Measurements from ENCODE around the gene AARSD1. TPM values are rescaled to one million over a fixed set of nuclear protein-coding genes. Genes with fewer than 3 reads are reported as not detected.
"Not testable (repeated sequence)": the region's sequence is repeated elsewhere in the genome, so short reads cannot be mapped to it uniquely, and the experiment has no call there.

AARSD1 gene
- total and polyA plus RNA-seq, 7 donors = 29.7 to 68.1 (median 54.6) TPM

DNA sequence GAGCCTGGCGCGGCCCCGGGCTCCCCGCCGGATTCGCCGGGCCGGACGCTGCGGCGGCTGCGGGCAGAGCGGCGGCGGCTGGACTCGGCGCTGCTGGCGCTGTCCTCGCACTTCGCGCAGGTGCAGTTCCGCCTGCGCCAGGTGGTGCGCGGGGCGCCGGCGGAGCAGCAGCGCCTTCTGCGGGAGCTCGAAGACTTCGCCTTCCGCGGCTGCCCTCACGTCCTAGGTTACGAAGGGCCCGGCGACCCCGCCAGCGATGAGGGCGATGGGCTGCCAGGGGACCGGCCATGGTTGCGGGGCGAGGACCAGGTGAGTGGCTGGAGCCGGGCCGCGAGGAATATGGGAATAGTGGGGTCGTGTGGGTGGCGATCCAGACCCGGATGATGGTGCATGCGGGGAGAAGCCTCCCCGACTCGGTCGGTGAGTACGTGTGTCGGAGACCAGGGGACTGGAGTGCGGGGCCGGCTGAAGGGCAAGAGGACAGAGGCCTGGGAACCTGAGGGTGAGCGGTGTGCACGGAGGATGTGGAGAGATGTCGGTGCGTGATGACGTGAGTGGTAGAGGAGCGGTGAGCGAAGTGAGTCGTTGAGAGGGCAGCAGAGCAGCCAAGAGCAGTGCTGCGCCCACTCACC is 16.6 kb upstream of the AARSD1 start:
- peak overlapping the region; percentile 96 for H3K27ac ChIP-seq
- peaks cover 25% of the 10 kb centered on the region for H3K4me1 ChIP-seq
- TF ChIP-seq, protein P1, sequence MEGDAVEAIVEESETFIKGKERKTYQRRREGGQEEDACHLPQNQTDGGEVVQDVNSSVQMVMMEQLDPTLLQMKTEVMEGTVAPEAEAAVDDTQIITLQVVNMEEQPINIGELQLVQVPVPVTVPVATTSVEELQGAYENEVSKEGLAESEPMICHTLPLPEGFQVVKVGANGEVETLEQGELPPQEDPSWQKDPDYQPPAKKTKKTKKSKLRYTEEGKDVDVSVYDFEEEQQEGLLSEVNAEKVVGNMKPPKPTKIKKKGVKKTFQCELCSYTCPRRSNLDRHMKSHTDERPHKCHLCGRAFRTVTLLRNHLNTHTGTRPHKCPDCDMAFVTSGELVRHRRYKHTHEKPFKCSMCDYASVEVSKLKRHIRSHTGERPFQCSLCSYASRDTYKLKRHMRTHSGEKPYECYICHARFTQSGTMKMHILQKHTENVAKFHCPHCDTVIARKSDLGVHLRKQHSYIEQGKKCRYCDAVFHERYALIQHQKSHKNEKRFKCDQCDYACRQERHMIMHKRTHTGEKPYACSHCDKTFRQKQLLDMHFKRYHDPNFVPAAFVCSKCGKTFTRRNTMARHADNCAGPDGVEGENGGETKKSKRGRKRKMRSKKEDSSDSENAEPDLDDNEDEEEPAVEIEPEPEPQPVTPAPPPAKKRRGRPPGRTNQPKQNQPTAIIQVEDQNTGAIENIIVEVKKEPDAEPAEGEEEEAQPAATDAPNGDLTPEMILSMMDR (IDR thresholded peaks at IDR 0.05) = peak; percentile 18
- H3K9me3 ChIP-seq = no peaks in the 10 kb centered on the region
- no peaks in the 10 kb centered on the region for H3K27me3 ChIP-seq (ENCODE audit: insufficient read depth in 3 of 3, low read length in 2 of 3)
- peak; percentile 39 to 69 for DNase-seq
- peak; percentile 48 to 72 (median 62) for ATAC-seq
- 0 to 1% (median 0%) methylated on average over 61 to 67 of the region's 67 CpGs for WGBS, 3 donors
- intact Hi-C loops (cut with DNase I) = loop anchor here in 1 of 2 donors (1.0 kb wide), 1 partner anchor 17 kb away; the partner anchor contains the start of gene RPL27
- H3K36me3 ChIP-seq (ENCODE audit: insufficient read depth in 1 of 2, low read depth in 1 of 2) = peaks cover 0 to 25% of the 10 kb centered on the region in 2 donors
- peak overlapping the region; percentile 93 for H3K4me3 ChIP-seq

DNA sequence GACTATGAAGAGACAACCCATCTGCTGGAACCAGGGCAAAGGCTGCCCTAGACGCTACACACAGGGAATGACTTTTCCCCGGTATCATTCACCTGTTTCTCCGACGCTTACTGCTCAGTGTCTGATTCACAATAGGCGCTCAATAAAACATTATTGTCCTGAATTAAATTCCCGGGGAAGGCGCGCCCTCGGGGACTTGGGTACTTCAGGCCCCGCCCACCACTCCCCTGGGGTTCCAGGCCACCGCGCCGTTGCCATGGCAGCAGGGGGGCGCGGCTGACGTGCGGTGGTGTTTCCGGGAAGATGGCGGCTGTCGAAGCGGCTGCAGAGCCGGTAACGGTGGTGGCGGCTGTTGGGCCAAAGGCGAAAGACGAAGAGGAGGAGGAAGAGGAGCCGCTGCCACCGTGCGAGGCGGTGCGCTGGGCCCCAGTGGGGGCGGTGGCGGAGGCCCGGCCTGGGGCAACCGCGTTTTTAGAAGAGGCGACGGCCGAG is 16.1 kb upstream of the AARSD1 start, which contains the start of gene RUNDC1:
RUNDC1 (plus strand) TSS at position 292 of the 492 bp plus-strand sequence; CDS start at position 304, 12 bp downstream.
- Histone ChIP-seq H3K4me1 (peaks cover 28% of the 10 kb centered on the region), H3K4me3 (peak within 1 kb of the TSS; percentile 93), H3K27ac (peak within 1 kb of the TSS; percentile 96), H3K36me3 (ENCODE audit: insufficient read depth in 1 of 2, low read depth in 1 of 2) (peaks cover 0 to 19% of the 10 kb centered on the region in 2 donors), H3K9me3 (no peaks in the 10 kb centered on the region), H3K27me3 (ENCODE audit: insufficient read depth in 3 of 3, low read length in 2 of 3) (no peaks in the 10 kb centered on the region)
- WGBS, 3 donors = 0 to 1% (median 0%) methylated on average over 28 to 39 of the region's 39 CpGs
- TF ChIP-seq, protein P1 (IDR thresholded peaks at IDR 0.05) = no peak
- ATAC-seq (peak; percentile 81 to 88 (median 86)), DNase-seq (peak; percentile 93 to 95)
- intact Hi-C loops (cut with DNase I) = no loop called here

DNA sequence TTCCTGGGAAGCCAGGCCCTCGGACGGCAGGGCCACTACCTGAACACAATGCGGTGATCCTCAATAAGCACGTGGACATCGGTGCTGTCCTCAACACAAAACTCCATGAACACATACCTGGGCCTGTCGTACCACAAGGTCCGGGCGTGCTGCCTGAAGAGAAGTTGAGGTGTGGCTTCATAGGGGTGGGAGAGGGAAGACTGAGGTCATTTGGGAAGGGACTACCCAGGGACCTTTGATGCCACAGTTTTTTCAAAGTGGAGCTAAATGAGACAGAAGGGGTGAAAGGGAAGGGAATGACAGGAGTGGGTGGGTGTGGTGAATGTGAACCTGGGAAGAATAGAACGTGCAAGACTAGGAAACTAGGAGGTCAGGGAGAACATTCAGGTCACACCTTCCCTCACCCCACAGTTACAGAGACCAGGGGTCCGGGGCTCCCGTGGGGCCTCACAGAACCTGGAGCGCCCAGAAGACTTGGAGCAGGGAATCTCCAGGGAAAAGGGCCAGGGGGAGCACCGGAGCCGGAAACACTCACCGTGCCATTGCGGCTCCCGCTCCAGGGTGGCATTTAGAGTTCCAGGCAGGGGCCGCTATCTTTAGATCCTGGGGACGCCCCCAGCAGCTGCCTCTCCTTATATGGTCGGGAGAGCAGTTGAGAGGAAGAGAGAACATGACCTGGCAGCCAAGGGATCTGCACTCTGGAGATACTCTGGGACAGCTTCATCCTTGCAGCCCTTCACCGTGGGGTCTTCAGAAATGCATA is 15.4 kb upstream of the AARSD1 start, which contains the start of gene PTGES3L:
PTGES3L (minus strand) TSS at position 570 of the 763 bp plus-strand sequence; CDS start at position 543, 27 bp downstream.
- peak; percentile 76 to 91 for DNase-seq
- WGBS, 3 donors = 16 to 25% (median 18%) methylated on average over 21 of the region's 21 CpGs
- Histone ChIP-seq H3K4me1 (peaks cover 32% of the 10 kb centered on the region), H3K27me3 (ENCODE audit: insufficient read depth in 3 of 3, low read length in 2 of 3) (no peaks in the 10 kb centered on the region), H3K27ac (peak within 1 kb of the TSS; percentile 96), H3K4me3 (peak within 1 kb of the TSS; percentile 93), H3K36me3 (ENCODE audit: insufficient read depth in 1 of 2, low read depth in 1 of 2) (peaks cover 0 to 13% of the 10 kb centered on the region in 2 donors), H3K9me3 (no peaks in the 10 kb centered on the region)
- intact Hi-C loops (cut with DNase I) = no loop called here
- TF ChIP-seq, protein P1 (IDR thresholded peaks at IDR 0.05) = no peak
- ATAC-seq = peak; percentile 93 to 95 (median 94)

- H3K27me3 ChIP-seq (ENCODE audit: insufficient read depth in 3 of 3, low read length in 2 of 3); intact Hi-C loops (cut with DNase I); H3K4me3 ChIP-seq; H3K36me3 ChIP-seq (ENCODE audit: insufficient read depth in 1 of 2, low read depth in 1 of 2); H3K9me3 ChIP-seq: not testable (repeated sequence)
- 29 to 41% (median 35%) methylated on average over 16 of the region's 16 CpGs for WGBS, 3 donors
- Histone ChIP-seq H3K4me1 (peaks cover 20% of the 10 kb centered on the region), H3K27ac (peak overlapping the region; percentile 75)
- peak in 3 of 4 donors; percentile 8 to 45 (median 8) for ATAC-seq
- peak in 1 of 2 donors; percentile 65 for DNase-seq
Measured at GRCh38 chr17:42975701-42976100, 11.4 kb upstream of the AARSD1 start.

GRCh38 chr17:42975265-42975664 is 11.0 kb upstream of the AARSD1 start:
- TF ChIP-seq, protein P1 (IDR thresholded peaks at IDR 0.05) = no peak
- intact Hi-C loops (cut with DNase I) = no loop called here
- no peaks in the 10 kb centered on the region for H3K9me3 ChIP-seq
- H3K4me3 ChIP-seq = no peak overlapping the region
- WGBS, 3 donors = 6 to 27% (median 14%) methylated on average over 2 of the region's 2 CpGs
- no peaks in the 10 kb centered on the region for H3K36me3 ChIP-seq (ENCODE audit: insufficient read depth in 1 of 2, low read depth in 1 of 2)
- DNase-seq (no peak), ATAC-seq (no peak)
- H3K4me1 ChIP-seq = peaks cover 20% of the 10 kb centered on the region
- no peaks in the 10 kb centered on the region for H3K27me3 ChIP-seq (ENCODE audit: insufficient read depth in 3 of 3, low read length in 2 of 3)
- H3K27ac ChIP-seq = peak overlapping the region; percentile 75

DNA sequence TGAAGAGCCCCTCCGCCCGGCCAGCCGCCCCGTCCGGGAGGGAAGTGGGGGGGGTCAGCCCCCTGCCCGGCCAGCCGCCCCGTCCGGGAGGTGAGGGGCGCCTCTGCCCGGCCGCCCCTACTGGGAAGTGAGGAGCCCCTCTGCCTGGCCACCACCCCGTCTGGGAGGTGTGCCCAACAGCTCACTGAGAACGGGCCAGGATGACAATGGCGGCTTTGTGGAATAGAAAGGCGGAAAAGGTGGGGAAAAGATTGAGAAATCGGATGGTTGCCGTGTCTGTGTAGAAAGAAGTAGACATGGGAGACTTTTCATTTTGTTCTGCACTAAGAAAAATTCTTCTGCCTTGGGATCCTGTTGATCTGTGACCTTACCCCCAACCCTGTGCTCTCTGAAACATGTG is 9.1 kb upstream of the AARSD1 start:
- WGBS, 3 donors = 64 to 73% (median 71%) methylated on average over 5 to 11 of the region's 18 CpGs
- H3K36me3 ChIP-seq (ENCODE audit: insufficient read depth in 1 of 2, low read depth in 1 of 2); H3K4me3 ChIP-seq; DNase-seq; H3K4me1 ChIP-seq; ATAC-seq; H3K9me3 ChIP-seq; intact Hi-C loops (cut with DNase I); H3K27me3 ChIP-seq (ENCODE audit: insufficient read depth in 3 of 3, low read length in 2 of 3); H3K27ac ChIP-seq: not testable (repeated sequence)
